Central memory CD8-positive, alpha-beta T cell (primary cell): ENCODE measurements around the gene NAA20.
"Not testable (repeated sequence)": the region's sequence is repeated elsewhere in the genome, so short reads cannot be mapped to it uniquely, and the experiment has no call there.

Experiments
- ATAC-seq: fragments of 150-1000 bp; cut with Tn5 transposase; replicated peaks from 2 replicates; pipeline ENCODE4 v1.10.0; 2022; ENCODE audit warnings: mild to moderate bottlenecking, moderate FRiP score, moderate number of reproducible peaks; ENCODE audit not compliant: poor library complexity, severe bottlenecking; ENCODE audit errors: extremely low read depth
- DNase-seq, 2 donors: peaks; one replicate each; pipeline ENCODE4 v3.0.0; 2021; ENCODE audit warnings: low spot score in 2 of 2
- H3K27ac Mint-ChIP-seq: one replicate; pipeline ENCODE4 v1.8.0; 2022; ENCODE audit warnings: low read depth, mild to moderate bottlenecking, moderate library complexity, mixed read lengths
- H3K27me3 Mint-ChIP-seq: one replicate; pipeline ENCODE4 v1.8.0; 2022; ENCODE audit warnings: mixed read lengths
- H3K36me3 Mint-ChIP-seq: one replicate; pipeline ENCODE4 v1.8.0; 2022; ENCODE audit warnings: mild to moderate bottlenecking, moderate library complexity, mixed read lengths; ENCODE audit not compliant: insufficient read depth
- H3K4me1 Mint-ChIP-seq: one replicate; pipeline ENCODE4 v1.8.0; 2022; ENCODE audit warnings: mixed read lengths
- H3K4me3 Mint-ChIP-seq: one replicate; pipeline ENCODE4 v1.8.0; 2022; ENCODE audit warnings: mild to moderate bottlenecking, moderate library complexity, mixed read lengths
- H3K9me3 Mint-ChIP-seq: one replicate; pipeline ENCODE4 v1.8.0; 2022; ENCODE audit warnings: mixed read lengths

The NAA20 gene

DNA sequence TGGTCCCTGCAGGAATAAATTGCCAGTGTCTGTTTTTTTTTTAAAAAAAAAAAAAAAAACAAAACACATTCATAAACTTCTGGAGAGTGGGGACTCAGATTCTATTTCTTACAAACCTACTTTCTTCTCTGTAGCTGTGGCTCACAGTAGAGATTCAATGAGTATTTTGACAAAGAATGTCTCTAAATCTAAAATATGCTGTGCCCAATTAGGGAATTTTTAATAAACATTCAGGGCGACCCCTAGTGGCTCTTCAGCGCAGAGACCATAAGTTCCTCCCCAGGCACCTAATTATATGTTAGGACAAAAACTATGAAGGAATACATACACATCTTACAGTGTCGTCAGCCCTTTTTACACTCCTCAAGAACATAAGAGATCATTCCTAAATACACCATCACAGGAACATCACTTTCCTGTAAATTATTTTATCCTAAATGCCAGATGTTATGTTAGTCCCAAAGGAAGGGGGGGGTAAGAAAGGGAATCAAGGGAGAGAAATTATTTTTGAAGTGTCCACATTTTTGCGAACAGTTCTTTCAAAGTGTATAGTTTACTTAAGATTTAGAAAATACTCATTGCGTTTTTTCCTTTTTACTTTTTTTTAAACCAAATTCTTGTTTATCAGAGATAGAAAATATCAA is 21.8 kb upstream of the NAA20 start:
- Mint-ChIP-seq H3K4me1 (no peaks in the 10 kb centered on the region), H3K27ac (no peak overlapping the region), H3K4me3 (no peak overlapping the region), H3K36me3 (no peaks in the 10 kb centered on the region), H3K27me3 (peaks cover 39% of the 10 kb centered on the region), H3K9me3 (no peaks in the 10 kb centered on the region)
- ATAC-seq (no peak), DNase-seq (no peak)

DNA sequence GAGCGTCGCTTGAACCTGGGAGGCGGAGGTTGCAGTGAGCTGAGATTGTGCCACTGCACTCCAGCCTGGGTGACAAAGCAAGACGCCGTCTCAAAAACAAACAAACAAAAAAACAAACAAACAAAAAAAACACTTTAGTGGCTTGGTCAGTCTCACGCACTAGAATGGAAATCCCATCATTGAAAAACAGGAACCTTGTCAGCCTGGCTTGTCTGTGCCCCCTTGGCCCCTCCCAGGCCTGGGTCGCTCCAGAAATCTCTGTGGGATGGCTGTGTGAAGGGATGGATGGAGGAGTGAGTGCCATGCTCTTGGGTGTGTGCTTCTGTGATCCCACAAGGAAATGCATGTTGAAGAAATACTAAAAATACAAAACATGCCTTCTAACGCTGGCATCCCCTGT is 20.9 kb upstream of the NAA20 start:
- Mint-ChIP-seq H3K27ac (no peak overlapping the region), H3K4me3 (no peak overlapping the region), H3K9me3 (no peaks in the 10 kb centered on the region), H3K27me3 (peaks cover 48% of the 10 kb centered on the region), H3K4me1 (no peaks in the 10 kb centered on the region), H3K36me3 (no peaks in the 10 kb centered on the region)
- ATAC-seq (no peak), DNase-seq (no peak)

DNA sequence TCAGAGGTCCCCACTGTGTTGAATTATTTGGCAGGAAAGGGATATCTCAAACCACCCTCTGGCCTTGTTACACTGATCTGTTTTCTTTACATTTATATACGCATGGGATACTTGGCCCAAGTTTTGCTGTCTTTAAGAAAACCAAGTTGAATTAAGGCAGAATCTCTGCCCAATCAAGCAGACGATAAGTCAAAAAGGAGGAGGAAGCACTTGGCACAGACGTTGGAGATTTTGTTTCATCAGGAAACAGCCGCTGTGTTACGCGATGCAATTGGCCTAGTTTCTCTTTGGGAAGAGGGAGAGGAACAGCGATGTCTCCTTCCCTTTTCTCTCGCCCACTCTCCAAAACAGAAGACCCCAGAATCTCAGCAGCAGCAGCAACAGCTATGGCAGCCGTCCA is 20.2 kb upstream of the NAA20 start:
- Mint-ChIP-seq H3K4me3 (no peak overlapping the region), H3K4me1 (no peaks in the 10 kb centered on the region), H3K36me3 (no peaks in the 10 kb centered on the region), H3K9me3 (no peaks in the 10 kb centered on the region), H3K27ac (no peak overlapping the region), H3K27me3 (peaks cover 53% of the 10 kb centered on the region)
- DNase-seq, result no peak
- no peak for ATAC-seq

DNA sequence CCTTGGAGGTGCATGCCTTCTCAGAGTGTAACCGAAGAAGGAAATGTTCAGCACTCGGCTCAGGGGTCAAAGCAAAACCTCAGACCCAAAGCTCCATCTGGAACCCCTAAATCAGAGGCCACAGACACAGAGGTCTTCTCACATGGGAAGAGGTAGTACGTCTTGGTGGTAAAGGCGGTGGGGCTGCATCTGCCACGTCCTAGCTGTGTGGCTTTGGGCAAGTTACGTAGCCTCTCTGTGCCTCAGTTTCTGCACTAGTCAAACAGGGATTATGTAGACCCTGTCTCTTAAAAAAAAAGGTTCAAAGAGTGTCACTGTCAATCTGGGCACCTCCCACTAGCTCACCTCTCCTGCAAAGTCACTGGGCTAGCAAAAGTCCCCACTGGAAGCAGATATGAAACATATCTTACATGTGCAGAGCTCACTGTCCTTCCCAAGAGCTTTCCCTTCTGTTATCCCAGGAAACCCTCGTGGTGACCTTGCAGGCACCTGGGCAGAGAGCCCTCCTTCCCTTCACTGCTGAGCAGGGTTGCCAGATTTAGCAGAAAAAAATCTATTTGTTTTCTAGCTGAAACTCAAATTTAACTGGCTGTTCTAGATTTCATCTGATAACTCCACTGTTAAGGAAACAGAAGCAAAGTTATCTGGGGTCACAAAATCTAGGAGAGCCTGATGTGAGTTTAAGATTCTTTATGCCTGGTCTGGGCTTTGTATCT is 18.0 kb upstream of the NAA20 start:
- Mint-ChIP-seq H3K36me3 (peaks cover 2% of the 10 kb centered on the region), H3K27ac (no peak overlapping the region), H3K27me3 (peaks cover 64% of the 10 kb centered on the region), H3K4me1 (peaks cover 15% of the 10 kb centered on the region), H3K9me3 (no peaks in the 10 kb centered on the region), H3K4me3 (no peak overlapping the region)
- DNase-seq (no peak), ATAC-seq (no peak)

DNA sequence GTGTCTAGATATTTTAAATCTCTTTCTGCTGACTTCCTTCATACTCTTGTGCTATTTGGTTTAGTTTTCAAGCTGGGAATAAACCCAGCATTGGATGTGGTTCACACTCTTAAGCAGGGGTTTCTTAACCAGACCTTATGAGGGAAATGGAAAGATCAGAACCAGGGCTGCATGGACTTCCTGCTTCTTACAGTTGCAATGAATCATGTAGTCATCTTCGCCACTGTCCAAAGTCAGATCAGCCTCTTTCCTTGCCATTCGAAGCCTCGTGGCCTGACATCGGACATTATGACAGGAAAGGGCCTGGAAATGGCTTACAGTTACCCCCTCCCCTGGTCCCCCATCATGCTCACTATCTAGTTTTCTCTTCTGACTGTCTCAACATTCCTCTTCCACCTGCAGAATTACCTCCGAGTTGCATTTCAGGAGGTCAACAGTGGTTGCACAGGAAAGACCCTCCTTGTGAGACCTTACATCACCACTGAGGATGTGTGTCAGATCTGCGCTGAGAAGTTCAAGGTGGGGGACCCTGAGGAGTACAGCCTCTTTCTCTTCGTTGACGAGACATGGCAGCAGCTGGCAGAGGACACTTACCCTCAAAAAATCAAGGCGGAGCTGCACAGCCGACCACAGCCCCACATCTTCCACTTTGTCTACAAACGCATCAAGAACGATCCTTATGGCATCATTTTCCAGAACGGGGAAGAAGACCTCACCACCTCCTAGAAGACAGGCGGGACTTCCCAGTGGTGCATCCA is 16.8 kb upstream of the NAA20 start:
- Mint-ChIP-seq H3K27ac (no peak overlapping the region), H3K36me3 (peaks cover 2% of the 10 kb centered on the region), H3K27me3 (peaks cover 70% of the 10 kb centered on the region), H3K4me1 (peaks cover 15% of the 10 kb centered on the region), H3K4me3 (no peak overlapping the region), H3K9me3 (no peaks in the 10 kb centered on the region)
- ATAC-seq (no peak), DNase-seq (no peak)

DNA sequence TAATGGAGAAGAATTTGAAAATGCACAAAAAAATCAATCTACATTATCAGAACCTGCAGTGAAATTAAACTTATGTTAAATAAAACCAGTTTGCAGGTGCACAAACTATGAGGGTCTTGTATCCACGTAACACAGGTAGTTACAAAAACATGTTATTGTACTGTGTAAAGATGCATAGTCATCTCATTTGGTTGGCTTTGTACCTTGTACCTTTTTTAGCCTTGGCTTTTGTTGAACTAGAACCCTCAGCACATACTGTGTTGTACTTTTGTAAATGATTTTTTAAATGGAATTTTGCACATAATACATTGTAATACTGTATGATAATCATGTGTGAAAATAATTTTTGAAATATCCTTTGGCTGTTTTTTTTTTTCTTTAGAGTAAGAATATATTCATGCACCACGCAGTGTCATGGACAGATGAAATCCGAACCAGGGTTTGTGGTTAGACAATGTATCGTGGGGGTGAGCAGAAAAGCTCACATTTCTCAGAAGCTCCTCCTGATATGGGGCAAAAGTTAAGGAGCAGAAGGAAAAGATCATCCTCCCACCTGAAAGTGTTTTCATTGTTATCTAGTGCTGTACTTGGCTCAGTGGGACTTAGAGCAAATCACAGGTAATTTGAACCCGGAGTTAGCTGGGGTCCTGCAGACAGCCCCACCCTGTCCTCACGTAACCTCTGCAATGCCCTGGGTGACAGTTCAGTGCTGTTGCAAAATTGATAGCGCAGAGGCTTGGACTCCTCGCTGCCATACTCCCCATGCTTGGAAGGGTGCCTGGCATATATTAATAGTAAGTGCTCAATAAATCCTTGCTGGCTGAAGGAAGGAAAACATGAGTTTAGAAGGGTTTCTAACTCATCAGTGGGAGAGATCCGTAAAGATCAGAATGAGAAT is 14.8 kb upstream of the NAA20 start:
- no peak for DNase-seq
- peak overlapping the region; percentile 19 for H3K27ac Mint-ChIP-seq

DNA sequence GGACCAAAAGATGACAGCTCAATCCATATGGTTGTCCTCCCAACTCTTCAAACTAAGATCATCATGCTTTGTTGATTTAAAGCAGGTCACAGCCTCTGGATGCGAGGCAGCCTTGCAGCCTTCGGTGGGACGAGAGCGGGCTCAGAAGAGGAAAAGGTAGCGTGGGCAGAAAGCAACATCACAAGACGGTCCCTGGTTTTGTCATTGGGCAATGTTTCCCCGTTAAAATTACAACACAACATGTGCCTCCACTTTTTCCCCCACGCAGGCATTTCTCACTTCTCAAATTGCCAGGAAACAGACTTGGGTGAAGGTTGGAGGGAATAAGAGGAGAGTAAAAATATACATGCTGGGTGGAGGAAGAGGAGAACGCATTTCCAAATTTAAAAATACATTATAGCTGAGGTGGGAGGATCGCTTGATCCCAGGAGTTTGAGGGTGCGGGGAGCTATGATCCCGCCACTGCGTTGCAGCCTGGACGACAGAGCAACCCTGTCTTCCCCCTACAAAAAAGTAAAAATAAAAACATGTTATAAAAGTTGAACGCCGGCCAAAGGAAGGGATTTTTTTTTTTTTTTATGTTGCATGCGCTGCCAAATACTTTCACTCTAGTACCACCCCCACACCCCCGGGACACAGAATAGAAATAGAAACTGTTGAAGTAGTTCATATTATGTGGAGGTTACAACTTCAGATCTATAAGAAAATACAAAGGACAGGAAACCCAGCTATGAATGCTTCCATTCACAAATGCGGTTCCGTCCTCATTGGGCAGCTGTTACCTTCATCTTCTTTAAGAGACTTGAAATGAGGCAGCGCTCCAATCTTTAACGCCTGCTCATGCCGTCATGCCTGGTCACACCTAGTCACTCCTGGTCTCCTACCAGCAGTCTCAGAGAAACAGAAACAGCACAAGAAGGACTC is 13.9 kb upstream of the NAA20 start:
- Mint-ChIP-seq H3K9me3 (no peaks in the 10 kb centered on the region), H3K4me3 (peak overlapping the region; percentile 31), H3K4me1 (peaks cover 15% of the 10 kb centered on the region), H3K27me3 (peaks cover 92% of the 10 kb centered on the region), H3K27ac (peak overlapping the region; percentile 19), H3K36me3 (peaks cover 2% of the 10 kb centered on the region)
- ATAC-seq, result no peak
- no peak for DNase-seq

More for the DNA sequence above, 14.8 kb upstream of the NAA20 start:
- H3K4me1 Mint-ChIP-seq, result peaks cover 15% of the 10 kb centered on the region
- ATAC-seq, result no peak
- peaks cover 2% of the 10 kb centered on the region for H3K36me3 Mint-ChIP-seq
- H3K4me3 Mint-ChIP-seq, result peak overlapping the region; percentile 31
- peaks cover 84% of the 10 kb centered on the region for H3K27me3 Mint-ChIP-seq
- H3K9me3 Mint-ChIP-seq, result no peaks in the 10 kb centered on the region

DNA sequence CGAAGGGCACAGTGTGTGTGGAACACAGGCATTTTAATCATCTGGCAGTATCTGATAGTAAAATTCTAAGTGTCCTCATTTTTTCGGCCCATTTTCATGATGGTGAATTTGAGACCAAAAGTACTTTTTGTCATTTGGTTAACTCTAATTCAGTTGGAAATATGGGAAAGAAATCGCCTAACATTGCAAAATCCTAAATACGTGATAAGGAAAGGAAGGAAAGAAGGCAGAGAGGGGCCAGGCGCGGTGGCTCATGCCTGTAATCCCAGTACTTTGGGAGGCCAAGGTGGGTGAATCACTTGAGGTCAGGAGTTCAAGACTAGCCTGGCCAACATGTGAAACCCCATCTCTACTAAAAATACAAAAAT is 13.2 kb upstream of the NAA20 start:
- H3K9me3 Mint-ChIP-seq, H3K36me3 Mint-ChIP-seq, ATAC-seq, H3K27ac Mint-ChIP-seq, DNase-seq: not testable (repeated sequence)
- Mint-ChIP-seq H3K4me1 (peaks cover 15% of the 10 kb centered on the region), H3K27me3 (peaks cover 92% of the 10 kb centered on the region), H3K4me3 (peak overlapping the region; percentile 31)

DNA sequence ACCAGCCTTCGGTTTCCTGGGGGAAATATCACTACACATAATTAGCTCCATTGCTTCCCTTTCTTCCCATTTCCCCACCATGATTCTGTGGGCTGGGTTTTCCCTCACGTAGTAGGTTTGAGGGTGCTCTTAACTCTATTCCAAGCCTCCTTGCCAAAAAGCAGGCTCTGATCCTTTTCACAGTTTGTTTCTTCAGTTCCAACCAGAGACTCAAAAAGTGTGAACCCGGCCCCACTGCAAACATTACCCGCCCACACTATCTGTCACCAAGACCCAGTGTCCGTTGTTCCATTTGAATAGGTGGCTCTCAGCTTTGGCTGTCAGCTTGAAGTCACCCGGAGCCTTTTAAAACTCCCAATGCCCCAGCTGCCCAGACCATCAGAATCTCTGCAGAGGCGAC is 11.8 kb upstream of the NAA20 start:
- no peaks in the 10 kb centered on the region for H3K9me3 Mint-ChIP-seq
- ATAC-seq (no peak), DNase-seq (no peak)
- H3K27ac Mint-ChIP-seq, result no peak overlapping the region
- H3K4me3 Mint-ChIP-seq, result no peak overlapping the region
- H3K27me3 Mint-ChIP-seq, result peaks cover 92% of the 10 kb centered on the region
- peaks cover 2% of the 10 kb centered on the region for H3K36me3 Mint-ChIP-seq
- peaks cover 15% of the 10 kb centered on the region for H3K4me1 Mint-ChIP-seq

DNA sequence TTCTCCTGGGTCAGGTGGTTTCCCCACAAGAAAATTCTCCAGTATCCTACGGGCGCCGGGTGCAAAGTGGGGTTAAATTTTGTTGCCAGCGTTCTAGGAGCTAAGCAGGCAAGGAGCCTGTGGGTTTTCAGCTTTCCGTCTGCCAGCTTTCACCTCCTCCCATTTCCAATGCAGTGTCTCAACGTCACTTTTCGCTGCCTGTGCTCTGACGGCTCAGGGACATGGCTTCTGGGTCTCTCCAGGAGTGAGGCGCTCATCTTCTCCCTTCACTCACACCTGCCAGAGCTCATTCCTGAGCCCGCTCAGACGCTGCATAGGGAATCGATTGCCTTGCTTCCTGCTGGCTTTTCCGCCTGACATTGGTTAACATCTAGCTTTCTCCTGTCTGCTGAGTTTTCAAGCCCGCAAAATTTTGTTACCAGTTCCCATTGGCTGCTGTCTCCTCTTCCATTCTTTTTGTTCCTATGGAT is 7.3 kb upstream of the NAA20 start:
- H3K27ac Mint-ChIP-seq, result no peak overlapping the region
- H3K27me3 Mint-ChIP-seq, result peaks cover 61% of the 10 kb centered on the region
- no peak for DNase-seq
- no peaks in the 10 kb centered on the region for H3K4me1 Mint-ChIP-seq
- no peaks in the 10 kb centered on the region for H3K36me3 Mint-ChIP-seq
- no peak for ATAC-seq
- no peaks in the 10 kb centered on the region for H3K9me3 Mint-ChIP-seq
- no peak overlapping the region for H3K4me3 Mint-ChIP-seq

DNA sequence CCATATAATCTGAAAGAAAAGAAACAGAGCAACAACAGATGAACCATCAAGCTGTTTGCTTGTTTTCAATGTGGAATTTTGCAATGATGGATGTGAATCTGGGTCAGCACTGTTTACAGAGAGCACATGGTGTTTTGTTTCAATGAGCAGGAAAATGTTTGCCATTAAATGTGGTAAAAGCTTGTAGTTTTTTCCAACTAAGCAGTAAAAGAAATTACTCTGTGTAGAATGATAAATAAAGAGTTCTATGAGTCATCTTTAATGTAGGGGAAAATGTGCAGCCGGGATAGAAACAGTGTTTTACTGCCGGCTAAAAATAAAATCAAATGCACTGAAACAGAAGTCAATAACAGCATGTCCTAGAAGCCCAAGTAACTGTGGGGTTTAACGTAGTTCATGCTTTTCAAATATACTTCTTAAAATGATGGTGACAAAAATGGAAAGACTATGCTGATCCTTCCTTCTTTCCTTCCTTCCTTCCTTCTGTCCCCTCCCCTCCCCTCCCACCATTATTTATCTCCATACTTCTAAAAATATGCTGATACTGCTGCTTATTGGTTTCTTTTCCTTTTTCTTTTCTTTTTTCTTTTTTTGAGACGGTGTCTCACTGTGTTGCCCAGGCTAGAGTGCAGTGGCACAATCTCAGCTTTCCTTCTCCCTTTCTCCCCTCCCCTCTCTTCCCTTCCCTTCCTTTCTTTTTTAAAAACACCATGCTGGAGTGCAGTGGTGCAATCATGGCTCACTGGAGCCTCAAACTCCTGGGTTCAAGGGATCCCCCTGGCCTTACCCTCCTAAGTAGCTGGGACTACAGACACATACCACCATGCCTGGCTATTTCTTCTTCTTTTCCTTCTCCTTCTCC is 6.3 kb upstream of the NAA20 start:
- H3K27ac Mint-ChIP-seq, result peak overlapping the region; percentile 83
- no peak for ATAC-seq
- no peak overlapping the region for H3K4me3 Mint-ChIP-seq

More for the DNA sequence above, 6.3 kb upstream of the NAA20 start:
- Mint-ChIP-seq H3K9me3 (no peaks in the 10 kb centered on the region), H3K4me1 (no peaks in the 10 kb centered on the region), H3K27me3 (peaks cover 50% of the 10 kb centered on the region), H3K36me3 (no peaks in the 10 kb centered on the region)
- no peak for DNase-seq
